GM12878 (cell line): ENCODE data around the gene CCDC149.

Experiments used
- BCL11A ChIP-seq: IDR thresholded peaks from 2 replicates; pipeline ENCODE4 v1.6.1; 2011; ENCODE audit warnings: low read depth, low read length
- ESRRA ChIP-seq: IDR thresholded peaks from 2 replicates; pipeline ENCODE4 v1.6.1; 2012; ENCODE audit warnings: mild to moderate bottlenecking, low read length, improper control_type of control experiment
- FOXM1 ChIP-seq: IDR thresholded peaks from 2 replicates; pipeline ENCODE4 v1.6.1; 2012; ENCODE audit warnings: low read depth, mild to moderate bottlenecking, inconsistent platforms, low read length, moderate library complexity
- KAT2A ChIP-seq: conservative IDR thresholded peaks from 2 replicates; pipeline ENCODE4 v1.6.1; 2011; ENCODE audit warnings: low read depth, low read length; ENCODE audit not compliant: control insufficient read depth
- POLR2A ChIP-seq: IDR thresholded peaks from 2 replicates; pipeline ENCODE4 v1.6.1; 2011; ENCODE audit warnings: low read depth, mild to moderate bottlenecking, low read length
- POLR2AphosphoS2 ChIP-seq: IDR thresholded peaks from 2 replicates; pipeline ENCODE4 v1.6.1; 2011; ENCODE audit warnings: low read depth, mild to moderate bottlenecking, low read length, improper control_type of control experiment, moderate library complexity
- RCOR1 ChIP-seq: conservative IDR thresholded peaks from 2 replicates; pipeline ENCODE4 v1.6.1; 2012; ENCODE audit warnings: low read depth, low read length, improper control_type of control experiment
- REST ChIP-seq: IDR thresholded peaks from 2 replicates; pipeline ENCODE4 v1.6.1; 2012; ENCODE audit warnings: mild to moderate bottlenecking, low read depth, low read length
- SIN3A ChIP-seq: IDR thresholded peaks from 2 replicates; pipeline ENCODE4 v1.6.1; 2012; ENCODE audit warnings: low read depth, low read length, improper control_type of control experiment
- YY1 ChIP-seq: IDR thresholded peaks from 2 replicates; pipeline ENCODE4 v1.6.1; 2011; ENCODE audit warnings: low read depth, mild to moderate bottlenecking, low read length
- ZNF687 ChIP-seq: fragments of 450-650 bp; IDR thresholded peaks from 2 replicates; pipeline ENCODE4 v1.6.1; 2017; ENCODE audit warnings: mild to moderate bottlenecking, moderate library complexity
- TF ChIP-seq, protein P1 (sequence below): fragments of 450-650 bp; IDR thresholded peaks from 2 replicates; pipeline ENCODE4 v1.6.1; 2016; ENCODE audit warnings: mild to moderate bottlenecking, moderate library complexity, borderline replicate concordance
- TF ChIP-seq, protein P2 (sequence below): fragments of 450-650 bp; conservative IDR thresholded peaks from 2 replicates; pipeline ENCODE4 v1.6.1; 2017; ENCODE audit warnings: mild to moderate bottlenecking, moderate library complexity
- TF ChIP-seq, protein P3 (sequence below), 3 experiments: IDR thresholded peaks in 2 of 3; conservative IDR thresholded peaks in 1 of 3; 2 replicates each; pipeline ENCODE4 v1.5.1; 2011; ENCODE audit warnings: low read depth in 3 of 3, low read length in 3 of 3, mild to moderate bottlenecking in 3 of 3, control low read depth in 2 of 3, moderate library complexity in 2 of 3, inconsistent platforms in 1 of 3, mixed read lengths in 1 of 3; ENCODE audit not compliant: control insufficient read depth in 2 of 3, insufficient read depth in 1 of 3; ENCODE audit errors: extremely low read depth in 1 of 3

DNA sequence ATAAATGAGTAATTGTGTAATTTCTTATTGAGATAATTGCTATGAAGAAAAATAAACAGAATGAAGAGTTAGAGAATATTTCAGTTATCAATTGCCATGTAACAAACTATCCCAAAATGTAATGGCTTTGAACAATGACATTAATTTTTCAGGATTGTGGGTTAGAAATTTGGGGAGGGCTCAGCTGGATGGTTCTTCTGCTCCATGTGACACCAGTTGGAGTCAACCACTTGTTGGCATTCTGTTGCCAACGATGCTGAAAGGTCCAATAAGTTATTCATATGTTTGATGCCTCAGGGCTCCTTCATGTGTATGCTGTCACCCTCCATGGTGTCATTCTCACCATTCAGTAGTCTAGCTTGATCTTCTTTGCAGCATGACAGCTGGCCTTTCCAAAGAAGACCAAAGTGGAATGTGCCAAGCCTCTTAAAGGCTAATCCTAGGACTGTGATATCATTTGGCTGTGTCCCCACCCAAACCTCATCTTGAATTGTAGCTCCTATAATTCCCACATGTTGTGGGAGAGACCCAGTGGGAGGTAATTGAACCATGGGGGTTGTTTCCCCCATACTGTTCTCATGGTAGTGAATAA is 20.9 kb upstream of the CCDC149 start:
- TF ChIP-seq SIN3A: no peak
- no peak for TF ChIP-seq ESRRA
- TF ChIP-seq, protein P1, sequence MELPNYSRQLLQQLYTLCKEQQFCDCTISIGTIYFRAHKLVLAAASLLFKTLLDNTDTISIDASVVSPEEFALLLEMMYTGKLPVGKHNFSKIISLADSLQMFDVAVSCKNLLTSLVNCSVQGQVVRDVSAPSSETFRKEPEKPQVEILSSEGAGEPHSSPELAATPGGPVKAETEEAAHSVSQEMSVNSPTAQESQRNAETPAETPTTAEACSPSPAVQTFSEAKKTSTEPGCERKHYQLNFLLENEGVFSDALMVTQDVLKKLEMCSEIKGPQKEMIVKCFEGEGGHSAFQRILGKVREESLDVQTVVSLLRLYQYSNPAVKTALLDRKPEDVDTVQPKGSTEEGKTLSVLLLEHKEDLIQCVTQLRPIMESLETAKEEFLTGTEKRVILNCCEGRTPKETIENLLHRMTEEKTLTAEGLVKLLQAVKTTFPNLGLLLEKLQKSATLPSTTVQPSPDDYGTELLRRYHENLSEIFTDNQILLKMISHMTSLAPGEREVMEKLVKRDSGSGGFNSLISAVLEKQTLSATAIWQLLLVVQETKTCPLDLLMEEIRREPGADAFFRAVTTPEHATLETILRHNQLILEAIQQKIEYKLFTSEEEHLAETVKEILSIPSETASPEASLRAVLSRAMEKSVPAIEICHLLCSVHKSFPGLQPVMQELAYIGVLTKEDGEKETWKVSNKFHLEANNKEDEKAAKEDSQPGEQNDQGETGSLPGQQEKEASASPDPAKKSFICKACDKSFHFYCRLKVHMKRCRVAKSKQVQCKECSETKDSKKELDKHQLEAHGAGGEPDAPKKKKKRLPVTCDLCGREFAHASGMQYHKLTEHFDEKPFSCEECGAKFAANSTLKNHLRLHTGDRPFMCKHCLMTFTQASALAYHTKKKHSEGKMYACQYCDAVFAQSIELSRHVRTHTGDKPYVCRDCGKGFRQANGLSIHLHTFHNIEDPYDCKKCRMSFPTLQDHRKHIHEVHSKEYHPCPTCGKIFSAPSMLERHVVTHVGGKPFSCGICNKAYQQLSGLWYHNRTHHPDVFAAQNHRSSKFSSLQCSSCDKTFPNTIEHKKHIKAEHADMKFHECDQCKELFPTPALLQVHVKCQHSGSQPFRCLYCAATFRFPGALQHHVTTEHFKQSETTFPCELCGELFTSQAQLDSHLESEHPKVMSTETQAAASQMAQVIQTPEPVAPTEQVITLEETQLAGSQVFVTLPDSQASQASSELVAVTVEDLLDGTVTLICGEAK: no peak
- TF ChIP-seq POLR2AphosphoS2: no peak
- TF ChIP-seq RCOR1: no peak
- no peak for TF ChIP-seq FOXM1
- TF ChIP-seq, protein P2, sequence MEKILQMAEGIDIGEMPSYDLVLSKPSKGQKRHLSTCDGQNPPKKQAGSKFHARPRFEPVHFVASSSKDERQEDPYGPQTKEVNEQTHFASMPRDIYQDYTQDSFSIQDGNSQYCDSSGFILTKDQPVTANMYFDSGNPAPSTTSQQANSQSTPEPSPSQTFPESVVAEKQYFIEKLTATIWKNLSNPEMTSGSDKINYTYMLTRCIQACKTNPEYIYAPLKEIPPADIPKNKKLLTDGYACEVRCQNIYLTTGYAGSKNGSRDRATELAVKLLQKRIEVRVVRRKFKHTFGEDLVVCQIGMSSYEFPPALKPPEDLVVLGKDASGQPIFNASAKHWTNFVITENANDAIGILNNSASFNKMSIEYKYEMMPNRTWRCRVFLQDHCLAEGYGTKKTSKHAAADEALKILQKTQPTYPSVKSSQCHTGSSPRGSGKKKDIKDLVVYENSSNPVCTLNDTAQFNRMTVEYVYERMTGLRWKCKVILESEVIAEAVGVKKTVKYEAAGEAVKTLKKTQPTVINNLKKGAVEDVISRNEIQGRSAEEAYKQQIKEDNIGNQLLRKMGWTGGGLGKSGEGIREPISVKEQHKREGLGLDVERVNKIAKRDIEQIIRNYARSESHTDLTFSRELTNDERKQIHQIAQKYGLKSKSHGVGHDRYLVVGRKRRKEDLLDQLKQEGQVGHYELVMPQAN: no peak
- TF ChIP-seq ZNF687: no peak
- TF ChIP-seq KAT2A: no peak
- no peak for TF ChIP-seq BCL11A
- TF ChIP-seq YY1: no peak
- TF ChIP-seq, protein P3, sequence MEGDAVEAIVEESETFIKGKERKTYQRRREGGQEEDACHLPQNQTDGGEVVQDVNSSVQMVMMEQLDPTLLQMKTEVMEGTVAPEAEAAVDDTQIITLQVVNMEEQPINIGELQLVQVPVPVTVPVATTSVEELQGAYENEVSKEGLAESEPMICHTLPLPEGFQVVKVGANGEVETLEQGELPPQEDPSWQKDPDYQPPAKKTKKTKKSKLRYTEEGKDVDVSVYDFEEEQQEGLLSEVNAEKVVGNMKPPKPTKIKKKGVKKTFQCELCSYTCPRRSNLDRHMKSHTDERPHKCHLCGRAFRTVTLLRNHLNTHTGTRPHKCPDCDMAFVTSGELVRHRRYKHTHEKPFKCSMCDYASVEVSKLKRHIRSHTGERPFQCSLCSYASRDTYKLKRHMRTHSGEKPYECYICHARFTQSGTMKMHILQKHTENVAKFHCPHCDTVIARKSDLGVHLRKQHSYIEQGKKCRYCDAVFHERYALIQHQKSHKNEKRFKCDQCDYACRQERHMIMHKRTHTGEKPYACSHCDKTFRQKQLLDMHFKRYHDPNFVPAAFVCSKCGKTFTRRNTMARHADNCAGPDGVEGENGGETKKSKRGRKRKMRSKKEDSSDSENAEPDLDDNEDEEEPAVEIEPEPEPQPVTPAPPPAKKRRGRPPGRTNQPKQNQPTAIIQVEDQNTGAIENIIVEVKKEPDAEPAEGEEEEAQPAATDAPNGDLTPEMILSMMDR (IDR thresholded peaks at IDR 0.05 in 2 of 3, conservative IDR thresholded peaks at IDR 0.05 in 1 of 3; ENCODE audit: control insufficient read depth in 2 of 3, extremely low read depth in 1 of 3, insufficient read depth in 1 of 3, low read depth in 3 of 3, low read length in 3 of 3): no peak
- no peak for TF ChIP-seq POLR2A
- no peak for TF ChIP-seq REST
